ENCODE measurements around the gene L1TD1. TPM values are rescaled to one million over a fixed set of nuclear protein-coding genes. Genes with fewer than 3 reads are reported as not detected.

L1TD1 gene
- total RNA-seq (2021; ENCODE audit: unreplicated experiment) (0.18 TPM), Bru-seq, nascent RNA (not detected), BruChase-seq, experiment 1, labeled RNA remaining after a 2-hour chase (not detected), BruChase-seq, experiment 2, labeled RNA remaining after a 6-hour chase (not detected)
- not detected for polyA plus RNA-seq (2012; ENCODE audit: insufficient read length)
- long read RNA-seq = 0 reads

DNA sequence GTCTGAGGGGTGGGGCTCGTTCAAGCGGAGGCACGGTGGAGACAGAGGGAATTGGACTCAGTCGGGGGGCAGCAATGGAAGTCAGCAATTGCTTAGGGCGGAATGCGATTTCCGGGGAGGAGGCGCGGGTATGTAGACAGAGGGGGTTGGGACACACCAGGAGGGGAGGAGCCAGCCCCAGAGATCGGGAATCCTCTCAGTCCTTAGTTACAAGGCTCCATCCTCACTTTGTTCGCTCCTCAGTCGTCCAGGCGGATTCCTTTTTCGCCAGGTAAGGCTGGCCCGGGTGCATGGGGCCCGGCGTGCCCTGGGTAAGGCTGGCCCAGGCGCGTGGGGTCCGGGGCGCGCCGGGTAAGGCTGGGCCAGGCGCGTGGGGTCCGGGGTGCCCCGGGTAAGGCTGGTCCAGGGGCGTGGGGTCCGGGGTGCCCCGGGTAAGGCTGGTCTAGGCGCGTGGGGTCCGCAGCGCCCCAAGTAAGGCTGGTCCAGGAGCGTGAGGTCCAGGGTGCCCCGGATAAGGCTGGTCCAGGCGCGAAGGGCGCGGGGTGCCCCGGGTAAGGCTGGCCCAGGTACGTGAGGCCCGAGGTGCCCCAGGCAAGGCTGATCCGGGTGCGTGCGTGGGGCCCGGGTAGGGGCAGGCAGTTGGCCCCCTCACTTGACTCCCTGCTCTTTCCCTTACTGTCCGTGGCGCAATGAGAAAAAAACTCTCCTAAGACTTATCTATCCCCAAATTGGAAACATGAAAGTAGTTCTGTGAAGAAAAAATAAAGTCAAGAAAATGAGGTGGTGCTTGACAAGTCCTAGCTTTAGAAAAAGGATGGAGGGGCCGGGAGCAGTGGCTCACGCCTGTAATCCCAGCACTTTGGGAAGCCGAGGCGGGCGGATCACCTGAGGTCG is at the start of gene L1TD1:
Gene L1TD1, plus strand, starts transcription at position 199 of the 894 bp plus-strand sequence. CDS start 11,780 bp downstream, outside the sequence.
- ChIA-PET CTCF (no interaction called here), POLR2A (no interaction called here)
- in situ Hi-C loops (cut with HindIII; ENCODE audit: low pct_unique_long_range_greater_than_20kb, low sequenced_read_pairs) = no loop called here
- no peaks in the 10 kb centered on the region for H3K36me3 ChIP-seq (ENCODE audit: control insufficient read depth, insufficient read depth, low read length)
- DNase-seq (ENCODE audit: low read depth, low spot score) (no peak), ATAC-seq (no peak)
- BruUV-seq (replicated peaks) = no TSS peak
- TF ChIP-seq SIN3A (IDR thresholded peaks at IDR 0.05; ENCODE audit: borderline replicate concordance, insufficient read depth, low read depth, low read length) (no peak), TCF7L2 (IDR thresholded peaks at IDR 0.05; ENCODE audit: low read depth, low read length) (no peak), REST (IDR thresholded peaks at IDR 0.05; ENCODE audit: insufficient read depth in 1 of 2, low read depth in 2 of 2, low read length in 1 of 2) (no peak), CTCF (IDR thresholded peaks at IDR 0.05) (no peak), POLR2AphosphoS5 (IDR thresholded peaks at IDR 0.05; ENCODE audit: low read depth, low read length) (no peak)
- no peak within 1 kb of the TSS for H3K4me3 ChIP-seq (ENCODE audit: low read depth in 2 of 2, low read length in 2 of 2)
- H3K27me3 ChIP-seq (ENCODE audit: control insufficient read depth, insufficient read depth, low read length) = no peaks in the 10 kb centered on the region
- no peaks in the 10 kb centered on the region for H3K9me3 ChIP-seq (ENCODE audit: control insufficient read depth, insufficient read depth, low read depth, low read length)
- intact Hi-C loops (cut with micrococcal nuclease; ENCODE audit: unreplicated experiment) = no loop called here
- H3K27ac ChIP-seq (ENCODE audit: low read length) = no peak within 1 kb of the TSS
- no peaks in the 10 kb centered on the region for H3K4me1 ChIP-seq (ENCODE audit: control insufficient read depth, insufficient read depth, low read length)

DNA sequence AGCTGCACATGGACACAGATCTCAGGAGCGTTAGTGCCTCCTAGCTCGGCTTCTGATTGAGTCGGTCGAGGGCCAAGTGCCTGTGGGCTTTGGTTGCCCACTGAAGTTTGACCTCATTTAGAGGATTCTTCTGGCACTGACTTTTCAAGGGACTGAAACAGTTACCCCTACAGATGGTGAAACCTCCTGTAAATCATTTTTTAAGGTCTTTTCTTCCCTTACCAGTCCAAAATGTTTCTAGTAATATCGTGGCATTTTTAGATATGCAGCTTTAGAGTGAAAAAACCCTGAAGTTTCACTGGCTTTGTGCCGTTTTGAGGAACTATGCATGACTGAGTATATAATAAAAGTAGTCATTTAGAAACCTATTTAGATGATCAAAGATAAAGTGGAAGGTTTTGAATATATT is 34.7 kb upstream of the L1TD1 start:
- CTCF ChIA-PET = no interaction called here
- no peak overlapping the region for H3K27ac ChIP-seq (ENCODE audit: low read length)
- in situ Hi-C loops (cut with HindIII; ENCODE audit: low pct_unique_long_range_greater_than_20kb, low sequenced_read_pairs) = no loop called here

More for the DNA sequence above, 34.7 kb upstream of the L1TD1 start:
- no peaks in the 10 kb centered on the region for H3K4me1 ChIP-seq (ENCODE audit: control insufficient read depth, insufficient read depth, low read length)
- no peaks in the 10 kb centered on the region; the same call in 1 of the 2 replicates for H3K36me3 ChIP-seq (ENCODE audit: control insufficient read depth, insufficient read depth, low read length)
- H3K4me3 ChIP-seq (ENCODE audit: low read depth in 2 of 2, low read length in 2 of 2) = no peak overlapping the region
- H3K9me3 ChIP-seq (ENCODE audit: control insufficient read depth, insufficient read depth, low read depth, low read length) = no peaks in the 10 kb centered on the region
- H3K27me3 ChIP-seq (ENCODE audit: control insufficient read depth, insufficient read depth, low read length) = no peaks in the 10 kb centered on the region
- TF ChIP-seq SIN3A (IDR thresholded peaks at IDR 0.05; ENCODE audit: borderline replicate concordance, insufficient read depth, low read depth, low read length) (no peak), POLR2AphosphoS5 (IDR thresholded peaks at IDR 0.05; ENCODE audit: low read depth, low read length) (no peak), REST (IDR thresholded peaks at IDR 0.05; ENCODE audit: insufficient read depth in 1 of 2, low read depth in 2 of 2, low read length in 1 of 2) (no peak), TCF7L2 (IDR thresholded peaks at IDR 0.05; ENCODE audit: low read depth, low read length) (no peak), CTCF (IDR thresholded peaks at IDR 0.05) (no peak)
- POLR2A ChIA-PET = no interaction called here
- ATAC-seq (no peak), DNase-seq (ENCODE audit: low read depth, low spot score) (no peak)
- BruUV-seq (replicated peaks) = no TSS peak
- intact Hi-C loops (cut with micrococcal nuclease; ENCODE audit: unreplicated experiment) = no loop called here

All from Panc1 (cell line).